D721Med (cell line): Measurements from ENCODE around the gene HOXA7.

Source experiments
- DNase-seq: peaks from one replicate; pipeline ENCODE4 v3.0.0; 2011; ENCODE audit warnings: low spot score; ENCODE audit not compliant: insufficient read length
- FAIRE-seq: peaks from 2 replicates; lab custom pipeline; 2011; peaks lifted over from hg19 to GRCh38; lab: Jason Lieb, UNC
- TF ChIP-seq, protein P1 (sequence below): IDR thresholded peaks from 2 replicates; pipeline ENCODE4 v1.5.1; 2012; ENCODE audit warnings: mild to moderate bottlenecking, control low read depth; ENCODE audit not compliant: insufficient read depth; ENCODE audit errors: missing control alignments

The HOXA7 gene

DNA sequence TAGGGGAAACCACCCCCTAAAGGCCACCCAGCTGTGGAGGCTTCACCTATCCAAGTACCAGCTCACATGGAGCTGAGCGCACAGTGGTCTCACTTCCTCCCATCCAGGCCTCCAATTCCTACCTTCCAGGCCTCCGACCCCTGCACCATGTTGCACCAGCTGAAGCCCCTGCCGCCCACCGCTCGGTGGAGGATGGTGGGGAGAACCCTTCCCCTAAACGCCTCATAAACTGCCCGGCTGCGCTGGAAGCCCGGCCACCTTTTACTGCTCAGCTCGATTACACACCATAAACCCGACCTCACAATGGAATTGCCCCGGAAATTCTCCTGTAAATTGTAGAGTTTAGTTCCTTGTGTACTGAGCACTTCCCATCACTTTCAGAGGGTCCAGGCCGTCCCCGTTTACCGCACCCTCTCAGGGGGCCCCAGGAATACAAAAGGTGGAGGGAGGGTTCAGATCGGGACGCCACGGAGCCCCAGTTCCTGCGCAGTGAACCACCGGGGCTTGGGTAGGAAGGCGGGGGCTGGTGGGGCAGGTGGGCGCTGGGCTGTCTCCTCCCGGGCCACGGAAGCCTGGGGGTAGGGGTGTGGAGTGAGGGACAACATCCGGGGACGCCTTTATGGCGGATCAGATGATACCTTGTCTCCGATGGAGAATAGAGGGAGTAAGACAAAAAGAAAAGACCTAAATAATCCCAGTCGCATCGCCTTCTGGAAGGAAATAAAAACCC is 1.4 kb upstream of the HOXA7 start:
- DNase-seq (no peak), FAIRE-seq (no peak)
- TF ChIP-seq, protein P1, sequence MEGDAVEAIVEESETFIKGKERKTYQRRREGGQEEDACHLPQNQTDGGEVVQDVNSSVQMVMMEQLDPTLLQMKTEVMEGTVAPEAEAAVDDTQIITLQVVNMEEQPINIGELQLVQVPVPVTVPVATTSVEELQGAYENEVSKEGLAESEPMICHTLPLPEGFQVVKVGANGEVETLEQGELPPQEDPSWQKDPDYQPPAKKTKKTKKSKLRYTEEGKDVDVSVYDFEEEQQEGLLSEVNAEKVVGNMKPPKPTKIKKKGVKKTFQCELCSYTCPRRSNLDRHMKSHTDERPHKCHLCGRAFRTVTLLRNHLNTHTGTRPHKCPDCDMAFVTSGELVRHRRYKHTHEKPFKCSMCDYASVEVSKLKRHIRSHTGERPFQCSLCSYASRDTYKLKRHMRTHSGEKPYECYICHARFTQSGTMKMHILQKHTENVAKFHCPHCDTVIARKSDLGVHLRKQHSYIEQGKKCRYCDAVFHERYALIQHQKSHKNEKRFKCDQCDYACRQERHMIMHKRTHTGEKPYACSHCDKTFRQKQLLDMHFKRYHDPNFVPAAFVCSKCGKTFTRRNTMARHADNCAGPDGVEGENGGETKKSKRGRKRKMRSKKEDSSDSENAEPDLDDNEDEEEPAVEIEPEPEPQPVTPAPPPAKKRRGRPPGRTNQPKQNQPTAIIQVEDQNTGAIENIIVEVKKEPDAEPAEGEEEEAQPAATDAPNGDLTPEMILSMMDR: no peak

DNA sequence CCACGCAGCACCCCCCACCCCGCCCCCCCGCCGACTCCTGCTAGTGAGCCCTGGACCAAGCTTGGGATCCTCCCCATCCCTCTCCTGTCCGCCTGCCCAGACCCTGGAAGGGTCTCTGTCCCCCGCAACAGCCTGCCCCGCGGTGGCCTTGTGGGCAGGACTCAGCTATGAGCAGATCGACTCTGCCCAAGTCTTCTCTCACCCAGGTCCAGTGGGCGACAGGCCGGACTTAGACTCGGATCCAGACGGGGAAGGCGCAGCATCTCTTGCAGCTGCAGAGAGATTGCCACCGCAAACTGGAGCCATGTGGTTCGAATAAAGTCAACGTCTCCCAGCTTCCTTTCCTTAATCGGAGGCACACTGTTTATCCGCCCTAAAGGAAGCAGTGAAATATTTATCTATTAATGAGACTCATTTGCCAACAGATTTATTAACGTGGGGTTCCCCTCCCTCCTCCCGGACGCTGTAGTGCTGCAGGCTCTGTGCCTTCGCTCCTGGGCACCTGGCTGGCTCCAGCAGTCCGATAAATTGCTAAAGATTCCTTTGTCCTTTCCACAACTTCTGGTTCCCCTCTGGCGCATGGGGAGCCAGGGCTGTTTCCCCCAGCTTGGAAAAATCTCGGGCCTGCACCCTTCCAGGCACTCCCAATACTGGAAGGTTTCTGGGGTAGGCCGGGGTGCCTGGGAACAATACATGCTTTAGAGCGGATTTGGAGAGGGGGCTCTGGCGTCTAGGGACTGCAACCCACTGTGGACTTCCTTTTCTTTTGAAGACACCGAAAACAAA is 634 bp upstream of the HOXA7 start:
- TF ChIP-seq, protein P1: no peak
- no peak for DNase-seq
- no peak for FAIRE-seq

DNA sequence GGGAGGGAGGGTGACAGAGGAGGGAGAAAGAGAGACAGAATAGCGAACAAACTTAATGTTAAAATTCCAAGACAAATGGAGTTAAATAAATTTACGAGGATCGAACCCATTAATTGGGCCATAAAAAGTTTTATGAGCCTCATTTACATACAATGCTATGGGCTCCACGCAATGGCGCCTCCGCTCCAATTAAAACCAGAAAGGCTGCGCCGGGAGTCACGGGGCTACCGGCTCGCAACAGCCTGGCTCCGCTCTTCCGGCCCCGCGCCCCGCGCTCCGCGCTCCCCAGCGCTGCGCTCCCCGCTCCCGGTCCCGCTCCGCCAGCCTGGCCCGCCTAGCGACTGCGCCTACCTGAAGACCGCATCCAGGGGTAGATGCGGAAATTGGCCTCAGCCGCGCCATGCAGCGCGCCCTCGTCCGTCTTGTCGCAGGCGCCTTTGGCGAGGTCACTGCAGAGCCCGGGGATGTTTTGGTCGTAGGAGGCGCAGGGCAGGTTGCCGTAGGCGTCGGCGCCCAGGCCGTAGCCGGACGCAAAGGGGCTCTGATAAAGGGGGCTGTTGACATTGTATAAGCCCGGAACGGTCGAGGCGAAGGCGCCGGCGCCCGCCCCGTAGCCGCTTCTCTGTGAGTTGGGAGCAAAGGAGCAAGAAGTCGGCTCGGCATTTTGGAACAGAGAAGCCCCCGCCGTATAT is 513 bp downstream of the HOXA7 start:
- DNase-seq: no peak
- TF ChIP-seq, protein P1: no peak
- no peak for FAIRE-seq

DNA sequence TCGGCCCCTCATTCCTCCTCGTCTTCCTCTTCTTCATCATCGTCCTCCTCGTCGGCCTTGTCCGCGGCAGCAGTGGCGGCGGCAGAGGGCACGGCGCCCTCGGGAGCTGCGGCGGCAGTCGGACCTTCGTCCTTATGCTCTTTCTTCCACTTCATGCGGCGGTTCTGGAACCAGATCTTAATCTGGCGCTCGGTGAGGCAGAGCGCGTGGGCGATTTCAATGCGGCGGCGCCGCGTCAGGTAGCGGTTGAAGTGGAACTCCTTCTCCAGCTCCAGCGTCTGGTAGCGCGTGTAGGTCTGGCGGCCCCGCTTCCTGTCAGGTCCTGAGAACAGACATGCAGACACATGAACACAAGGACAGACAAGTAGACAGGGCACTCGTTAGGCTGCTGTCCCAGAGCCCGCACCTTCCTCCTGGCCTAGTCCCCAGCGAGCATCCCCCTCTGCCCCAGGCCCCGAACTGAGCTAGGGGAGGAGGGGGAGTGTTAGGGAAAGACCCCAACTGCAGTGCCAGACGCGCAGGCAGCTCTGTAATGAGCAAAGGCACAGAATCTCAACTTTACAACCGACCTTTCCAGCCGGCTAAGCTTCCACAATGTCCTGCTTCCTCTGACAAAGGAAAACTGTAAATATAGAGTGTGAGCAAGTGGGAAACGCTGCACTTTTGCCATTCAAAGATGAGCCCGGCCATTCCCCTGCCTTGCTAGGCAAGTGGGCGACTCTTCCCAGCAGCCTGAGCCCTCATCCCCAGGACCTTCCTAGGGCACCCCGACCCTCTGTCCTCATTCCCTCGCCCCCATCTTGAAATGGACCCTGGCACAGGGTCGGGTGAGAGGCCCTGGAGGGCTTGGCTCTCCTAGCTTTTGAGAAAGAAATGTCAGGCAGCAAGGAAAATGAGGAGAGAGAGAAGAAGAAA is 1.3 kb downstream of the HOXA7 start:
- FAIRE-seq: no peak
- TF ChIP-seq, protein P1: no peak
- no peak for DNase-seq

DNA sequence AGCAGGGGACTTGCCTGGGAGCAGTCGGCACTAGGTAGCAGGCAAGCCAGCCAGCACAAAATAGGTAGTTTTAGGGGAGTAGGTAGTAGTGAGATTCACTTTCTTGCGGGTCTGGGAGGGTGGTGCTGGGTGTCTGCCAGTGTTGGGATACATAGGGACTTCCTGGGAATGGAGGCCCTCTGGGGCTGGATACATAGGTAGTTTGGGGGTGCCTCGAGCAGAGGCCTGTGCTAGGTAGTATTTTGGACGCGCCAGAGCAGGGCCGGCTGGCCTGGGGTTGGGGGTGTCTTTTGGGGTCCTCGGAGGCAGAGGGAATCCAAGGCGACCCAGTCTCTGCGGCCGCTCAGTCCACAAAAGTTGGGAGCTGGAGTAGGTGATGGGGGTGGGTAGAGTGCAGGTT is 2.1 kb downstream of the HOXA7 start:
- no peak for FAIRE-seq
- TF ChIP-seq, protein P1: no peak
- no peak for DNase-seq

DNA sequence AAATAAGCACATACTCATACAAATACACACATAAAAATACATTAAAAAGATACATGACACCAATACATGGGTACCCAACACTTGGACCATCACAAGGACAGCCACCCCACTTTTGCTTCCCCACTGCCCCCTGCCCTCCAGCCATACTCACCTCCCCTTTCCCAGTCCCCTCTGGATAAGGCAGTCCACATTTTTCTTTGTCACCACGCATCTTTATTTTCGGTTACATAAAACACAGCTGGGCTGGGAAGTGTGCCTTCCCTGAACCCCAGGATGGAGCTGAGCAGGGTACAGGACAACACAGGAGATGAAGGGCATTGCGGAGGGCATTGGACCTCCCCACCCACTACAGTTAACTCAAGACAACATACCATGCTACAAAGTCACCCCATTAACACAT is 2.9 kb downstream of the HOXA7 start:
- DNase-seq: no peak
- no peak for FAIRE-seq
- TF ChIP-seq, protein P1: no peak
